ENCODE results near the gene EPAS1. TPM values are rescaled to one million over a fixed set of nuclear protein-coding genes. Genes with fewer than 3 reads are reported as not detected.

EPAS1 gene
- total RNA-seq (100 to 1,000 TPM; 176 to 415 (median 210) TPM), polyA plus RNA-seq (100 to 1,000 TPM; 112 to 119 TPM)
- long read RNA-seq, donor 1, full-length matches to known transcripts: 6 of 35 reads
- long read RNA-seq, donor 1, partial matches to known transcripts: 12 of 35 reads
- long read RNA-seq, donor 1, other reads (novel, unspliced or antisense): 17 of 35 reads
- long read RNA-seq, donor 2, transcript EPAS1-206 (5 exons, 3,622 nt): major isoform, 7 of 34 reads
- long read RNA-seq, donor 2, partial matches to known transcripts: 10 of 34 reads
- long read RNA-seq, donor 2, other reads (novel, unspliced or antisense): 17 of 34 reads
- long read RNA-seq, donor 3, full-length matches to known transcripts: 98 of 321 reads
- long read RNA-seq, donor 3, partial matches to known transcripts: 202 of 321 reads
- long read RNA-seq, donor 3, other reads (novel, unspliced or antisense): 21 of 321 reads

DNA sequence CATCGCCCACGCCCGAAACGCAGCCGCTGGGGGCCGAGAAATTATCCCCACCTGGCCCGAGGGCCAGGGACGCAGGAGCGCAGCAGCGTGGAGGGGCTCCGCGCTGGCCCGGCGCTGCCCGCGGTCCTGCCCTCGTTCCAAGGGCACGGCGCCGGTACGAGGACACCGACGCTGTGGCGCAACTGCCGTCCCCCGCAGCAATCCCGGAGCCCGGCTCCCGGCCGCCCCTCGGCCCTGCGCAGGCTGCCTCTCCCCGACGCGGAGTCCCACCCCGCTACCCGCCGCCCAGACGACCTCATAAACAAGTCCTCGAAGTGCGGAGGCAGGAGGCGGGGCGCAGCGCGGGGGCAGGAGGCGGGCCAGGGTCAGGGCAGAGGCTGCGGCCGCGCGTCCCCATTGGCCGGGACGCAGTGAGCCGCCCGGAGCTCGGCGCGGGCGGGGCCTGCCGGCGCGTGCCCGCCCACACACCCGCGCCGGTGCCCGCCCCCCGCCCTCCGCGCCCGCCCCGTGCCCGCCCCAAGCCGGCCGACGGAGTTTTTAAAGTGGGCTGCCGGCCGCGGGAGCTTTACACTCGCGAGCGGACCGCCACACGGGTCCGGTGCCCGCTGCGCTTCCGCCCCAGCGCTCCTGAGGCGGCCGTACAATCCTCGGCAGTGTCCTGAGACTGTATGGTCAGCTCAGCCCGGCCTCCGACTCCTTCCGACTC is at the start of gene EPAS1:
EPAS1 (plus strand) TSS at position 568 of the 706 bp plus-strand sequence. CDS start 505 bp downstream, outside the sequence.
- Histone ChIP-seq H3K27me3 (peaks cover 0 to 24% (median 0%) of the 10 kb centered on the region in 7 donors), H3K4me1 (peaks cover 0 to 44% (median 18%) of the 10 kb centered on the region in 9 donors)
- TF ChIP-seq, protein P1, sequence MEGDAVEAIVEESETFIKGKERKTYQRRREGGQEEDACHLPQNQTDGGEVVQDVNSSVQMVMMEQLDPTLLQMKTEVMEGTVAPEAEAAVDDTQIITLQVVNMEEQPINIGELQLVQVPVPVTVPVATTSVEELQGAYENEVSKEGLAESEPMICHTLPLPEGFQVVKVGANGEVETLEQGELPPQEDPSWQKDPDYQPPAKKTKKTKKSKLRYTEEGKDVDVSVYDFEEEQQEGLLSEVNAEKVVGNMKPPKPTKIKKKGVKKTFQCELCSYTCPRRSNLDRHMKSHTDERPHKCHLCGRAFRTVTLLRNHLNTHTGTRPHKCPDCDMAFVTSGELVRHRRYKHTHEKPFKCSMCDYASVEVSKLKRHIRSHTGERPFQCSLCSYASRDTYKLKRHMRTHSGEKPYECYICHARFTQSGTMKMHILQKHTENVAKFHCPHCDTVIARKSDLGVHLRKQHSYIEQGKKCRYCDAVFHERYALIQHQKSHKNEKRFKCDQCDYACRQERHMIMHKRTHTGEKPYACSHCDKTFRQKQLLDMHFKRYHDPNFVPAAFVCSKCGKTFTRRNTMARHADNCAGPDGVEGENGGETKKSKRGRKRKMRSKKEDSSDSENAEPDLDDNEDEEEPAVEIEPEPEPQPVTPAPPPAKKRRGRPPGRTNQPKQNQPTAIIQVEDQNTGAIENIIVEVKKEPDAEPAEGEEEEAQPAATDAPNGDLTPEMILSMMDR (IDR thresholded peaks at IDR 0.05): peak in 1 of 9 donors; percentile 7

GRCh38 chr2:46248171-46248570 is 49.0 kb upstream of the EPAS1 start:
- Histone ChIP-seq H3K4me3 (no peak overlapping the region), H3K4me1 (peaks cover 12 to 40% (median 26%) of the 10 kb centered on the region in 9 donors), H3K9me3 (peaks cover 0 to 5% (median 0%) of the 10 kb centered on the region in 11 donors), H3K36me3 (no peaks in the 10 kb centered on the region), H3K27ac (no peak overlapping the region), H3K27me3 (no peaks in the 10 kb centered on the region)
- TF ChIP-seq, protein P1 (IDR thresholded peaks at IDR 0.05): no peak
- DNase-seq: no peak
- ATAC-seq: peak in 7 of 8 donors; percentile 42 to 76 (median 61)
- intact Hi-C loops (cut with DNase I): no loop called here

More for the DNA sequence above, at the start of gene EPAS1:
- Histone ChIP-seq H3K27ac (peak within 1 kb of the TSS; percentile 95 to 100 (median 98)), H3K4me3 (peak within 1 kb of the TSS; percentile 75 to 96 (median 90)), H3K9me3 (no peaks in the 10 kb centered on the region), H3K36me3 (no peaks in the 10 kb centered on the region)
- WGBS, 2 donors: 0% methylated on average over 65 to 94 of the region's 94 CpGs
- peak; percentile 98 for DNase-seq
- intact Hi-C loops (cut with DNase I): loop anchor here in 9 of 10 donors (1.0 to 10.0 kb wide), 12 partner anchors 20 to 285 kb away; no protein-coding TSS in a partner anchor
- ATAC-seq: peak; percentile 76 to 91 (median 86)

- TF ChIP-seq, protein P1 (IDR thresholded peaks at IDR 0.05): no peak
- Histone ChIP-seq H3K4me3 (no peak overlapping the region), H3K27ac (no peak overlapping the region), H3K36me3 (no peaks in the 10 kb centered on the region), H3K27me3 (no peaks in the 10 kb centered on the region), H3K9me3 (peaks cover 0 to 5% (median 0%) of the 10 kb centered on the region in 11 donors), H3K4me1 (peaks cover 12 to 47% (median 30%) of the 10 kb centered on the region in 9 donors)
- intact Hi-C loops (cut with DNase I): loop anchor here in 1 of 10 donors (5.0 kb wide), 1 partner anchor 57 kb away; no protein-coding TSS in a partner anchor
- ATAC-seq (no peak), DNase-seq (no peak)
Observed at GRCh38 chr2:46249654-46250053, 47.6 kb upstream of the EPAS1 start.

Measured in heart right ventricle (tissue), 16 donors.